HEK293T (cell line): Measurements from ENCODE around the gene DCP2.

Experiments
- BHLHE40 ChIP-seq: fragments of 450-650 bp; IDR thresholded peaks from 2 replicates; pipeline ENCODE4 v1.6.1; 2016; ENCODE audit warnings: mild to moderate bottlenecking, moderate library complexity, borderline replicate concordance
- FOXA1 ChIP-seq: fragments of 450-650 bp; IDR thresholded peaks from 2 replicates; pipeline ENCODE4 v1.6.1; 2016; ENCODE audit warnings: mild to moderate bottlenecking
- FOXK2 ChIP-seq: fragments of 450-650 bp; IDR thresholded peaks from 2 replicates; pipeline ENCODE4 v1.6.1; 2016; ENCODE audit warnings: mild to moderate bottlenecking
- LEF1 ChIP-seq: fragments of 450-650 bp; IDR thresholded peaks from 2 replicates; pipeline ENCODE4 v1.6.1; 2017; ENCODE audit warnings: mild to moderate bottlenecking, borderline replicate concordance
- PKNOX1 ChIP-seq: fragments of 450-650 bp; IDR thresholded peaks from 2 replicates; pipeline ENCODE4 v1.6.1; 2016
- SP1 ChIP-seq: fragments of 450-650 bp; IDR thresholded peaks from 2 replicates; pipeline ENCODE4 v1.6.1; 2017
- ZNF384 ChIP-seq: fragments of 450-650 bp; IDR thresholded peaks from 2 replicates; pipeline ENCODE4 v1.6.1; 2016

- TF ChIP-seq LEF1 (no peak), FOXA1 (no peak), ZNF384 (no peak), FOXK2 (no peak), BHLHE40 (no peak), SP1 (no peak), PKNOX1 (no peak)
Measured at GRCh38 chr5:113017881-113018635, 41.5 kb downstream of the DCP2 start.
